Measurements from ENCODE around the gene IER3. TPM values are rescaled to one million over a fixed set of nuclear protein-coding genes. Genes with fewer than 3 reads are reported as not detected.

The IER3 gene
- total RNA-seq, 1 experiment from 2014 or later, result 82.4 TPM

- TF ChIP-seq ESRRA (CRISPR knock-in tag; IDR thresholded peaks at IDR 0.05; ENCODE audit: borderline replicate concordance), result no peak
- TF ChIP-seq CREB1 (CRISPR knock-in tag; IDR thresholded peaks at IDR 0.05), result no peak
- TF ChIP-seq, protein P1, sequence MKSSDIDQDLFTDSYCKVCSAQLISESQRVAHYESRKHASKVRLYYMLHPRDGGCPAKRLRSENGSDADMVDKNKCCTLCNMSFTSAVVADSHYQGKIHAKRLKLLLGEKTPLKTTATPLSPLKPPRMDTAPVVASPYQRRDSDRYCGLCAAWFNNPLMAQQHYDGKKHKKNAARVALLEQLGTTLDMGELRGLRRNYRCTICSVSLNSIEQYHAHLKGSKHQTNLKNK (CRISPR knock-in tag; IDR thresholded peaks at IDR 0.05), result peak; percentile 81
- no peak for TF ChIP-seq ELF4 (CRISPR knock-in tag; IDR thresholded peaks at IDR 0.05; ENCODE audit: low read depth)
- TF ChIP-seq TEAD1 (CRISPR knock-in tag; IDR thresholded peaks at IDR 0.05), result no peak
- no peak for TF ChIP-seq MXD4 (CRISPR knock-in tag; IDR thresholded peaks at IDR 0.05; ENCODE audit: borderline replicate concordance)
- TF ChIP-seq, protein P2, sequence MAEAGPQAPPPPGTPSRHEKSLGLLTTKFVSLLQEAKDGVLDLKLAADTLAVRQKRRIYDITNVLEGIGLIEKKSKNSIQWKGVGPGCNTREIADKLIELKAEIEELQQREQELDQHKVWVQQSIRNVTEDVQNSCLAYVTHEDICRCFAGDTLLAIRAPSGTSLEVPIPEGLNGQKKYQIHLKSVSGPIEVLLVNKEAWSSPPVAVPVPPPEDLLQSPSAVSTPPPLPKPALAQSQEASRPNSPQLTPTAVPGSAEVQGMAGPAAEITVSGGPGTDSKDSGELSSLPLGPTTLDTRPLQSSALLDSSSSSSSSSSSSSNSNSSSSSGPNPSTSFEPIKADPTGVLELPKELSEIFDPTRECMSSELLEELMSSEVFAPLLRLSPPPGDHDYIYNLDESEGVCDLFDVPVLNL (CRISPR knock-in tag; IDR thresholded peaks at IDR 0.05; ENCODE audit: borderline replicate concordance, low read depth), result no peak
- no peak for TF ChIP-seq FOXJ3 (CRISPR knock-in tag; IDR thresholded peaks at IDR 0.05; ENCODE audit: borderline replicate concordance)
- TF ChIP-seq ZNF317 (CRISPR knock-in tag; IDR thresholded peaks at IDR 0.05; ENCODE audit: borderline replicate concordance, low read depth), result no peak
- 0 out of 2 replicates have a peak, but pooled peaks have one; percentile 32 for TF ChIP-seq ZBTB43 (CRISPR knock-in tag; IDR thresholded peaks at IDR 0.05)
- TF ChIP-seq, protein P3, sequence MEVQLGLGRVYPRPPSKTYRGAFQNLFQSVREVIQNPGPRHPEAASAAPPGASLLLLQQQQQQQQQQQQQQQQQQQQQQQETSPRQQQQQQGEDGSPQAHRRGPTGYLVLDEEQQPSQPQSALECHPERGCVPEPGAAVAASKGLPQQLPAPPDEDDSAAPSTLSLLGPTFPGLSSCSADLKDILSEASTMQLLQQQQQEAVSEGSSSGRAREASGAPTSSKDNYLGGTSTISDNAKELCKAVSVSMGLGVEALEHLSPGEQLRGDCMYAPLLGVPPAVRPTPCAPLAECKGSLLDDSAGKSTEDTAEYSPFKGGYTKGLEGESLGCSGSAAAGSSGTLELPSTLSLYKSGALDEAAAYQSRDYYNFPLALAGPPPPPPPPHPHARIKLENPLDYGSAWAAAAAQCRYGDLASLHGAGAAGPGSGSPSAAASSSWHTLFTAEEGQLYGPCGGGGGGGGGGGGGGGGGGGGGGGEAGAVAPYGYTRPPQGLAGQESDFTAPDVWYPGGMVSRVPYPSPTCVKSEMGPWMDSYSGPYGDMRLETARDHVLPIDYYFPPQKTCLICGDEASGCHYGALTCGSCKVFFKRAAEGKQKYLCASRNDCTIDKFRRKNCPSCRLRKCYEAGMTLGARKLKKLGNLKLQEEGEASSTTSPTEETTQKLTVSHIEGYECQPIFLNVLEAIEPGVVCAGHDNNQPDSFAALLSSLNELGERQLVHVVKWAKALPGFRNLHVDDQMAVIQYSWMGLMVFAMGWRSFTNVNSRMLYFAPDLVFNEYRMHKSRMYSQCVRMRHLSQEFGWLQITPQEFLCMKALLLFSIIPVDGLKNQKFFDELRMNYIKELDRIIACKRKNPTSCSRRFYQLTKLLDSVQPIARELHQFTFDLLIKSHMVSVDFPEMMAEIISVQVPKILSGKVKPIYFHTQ (CRISPR knock-in tag; IDR thresholded peaks at IDR 0.05), result peak; percentile 97
- no peak for TF ChIP-seq ATF1 (CRISPR knock-in tag; IDR thresholded peaks at IDR 0.05)
- 0 out of 2 replicates have a peak, but pooled peaks have one; percentile 26 for TF ChIP-seq ZNF232 (CRISPR knock-in tag; IDR thresholded peaks at IDR 0.05)
- no peak for TF ChIP-seq GTF2I (CRISPR knock-in tag; conservative IDR thresholded peaks at IDR 0.05)
- TF ChIP-seq ZNF396 (CRISPR knock-in tag; IDR thresholded peaks at IDR 0.05; ENCODE audit: borderline replicate concordance), result no peak
- no peak for TF ChIP-seq NFYB (CRISPR knock-in tag; conservative IDR thresholded peaks at IDR 0.05; ENCODE audit: low read depth)
- TF ChIP-seq PRRX2 (CRISPR knock-in tag; IDR thresholded peaks at IDR 0.05), result peak; percentile 96
- no peak; the same call in 1 of the 2 replicates for TF ChIP-seq FOXP1 (CRISPR knock-in tag; IDR thresholded peaks at IDR 0.05; ENCODE audit: borderline replicate concordance)
- TF ChIP-seq, protein P4, sequence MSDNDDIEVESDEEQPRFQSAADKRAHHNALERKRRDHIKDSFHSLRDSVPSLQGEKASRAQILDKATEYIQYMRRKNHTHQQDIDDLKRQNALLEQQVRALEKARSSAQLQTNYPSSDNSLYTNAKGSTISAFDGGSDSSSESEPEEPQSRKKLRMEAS (CRISPR knock-in tag; IDR thresholded peaks at IDR 0.05), result no peak
- TF ChIP-seq EMX1 (CRISPR knock-in tag; IDR thresholded peaks at IDR 0.05), result peak; percentile 97
- TF ChIP-seq KAT7 (CRISPR knock-in tag; IDR thresholded peaks at IDR 0.05; ENCODE audit: borderline replicate concordance), result no peak
- peak; percentile 94 for TF ChIP-seq ZNF532 (CRISPR knock-in tag; IDR thresholded peaks at IDR 0.05; ENCODE audit: borderline replicate concordance)
- TF ChIP-seq ATF2 (CRISPR knock-in tag; IDR thresholded peaks at IDR 0.05; ENCODE audit: borderline replicate concordance, low read depth), result no peak
- TF ChIP-seq NR3C1 (CRISPR knock-in tag; conservative IDR thresholded peaks at IDR 0.05; ENCODE audit: low read depth), result no peak
- TF ChIP-seq OVOL2 (CRISPR knock-in tag; IDR thresholded peaks at IDR 0.05; ENCODE audit: borderline replicate concordance), result no peak
- TF ChIP-seq SOX15 (CRISPR knock-in tag; IDR thresholded peaks at IDR 0.05), result no peak
- TF ChIP-seq ETV6 (CRISPR knock-in tag; IDR thresholded peaks at IDR 0.05), result no peak
- no peak for TF ChIP-seq ZNF138 (CRISPR knock-in tag; conservative IDR thresholded peaks at IDR 0.05)
Measured at GRCh38 chr6:30725713-30726505, 18.4 kb downstream of the IER3 start (continued).

Measured in WTC11 (cell line).